Calu3 (cell line): Measurements from ENCODE around the gene CCNC. TPM values are rescaled to one million over a fixed set of nuclear protein-coding genes. Genes with fewer than 3 reads are reported as not detected.

Experiments used
- BruUV-seq: library from RNA; stranded (reverse); fragments of 400-500 nt; replicated peaks from 2 replicates; lab custom pipeline; 2021; lab: Mats Ljungman, UMichigan
- CTCF ChIA-PET: fragments of 300-600 bp; sonication (Branson Sonifier 250); formaldehyde crosslinking; loops from one replicate; lab custom pipeline; 2022; ENCODE audit warnings: antibody characterized with exemption; lab: Charles Lee
- DNase-seq: peaks from one replicate; pipeline ENCODE4 v3.0.0; 2022
- H3K27ac Mint-ChIP-seq: one replicate; pipeline ENCODE4 v1.8.0; 2022; ENCODE audit warnings: mixed read lengths; ENCODE audit not compliant: unreplicated experiment
- H3K27me3 Mint-ChIP-seq: one replicate; pipeline ENCODE4 v1.8.0; 2022; ENCODE audit warnings: mixed read lengths; ENCODE audit not compliant: unreplicated experiment
- H3K36me3 Mint-ChIP-seq: one replicate; pipeline ENCODE4 v1.8.0; 2022; ENCODE audit warnings: mild to moderate bottlenecking, moderate library complexity, mixed read lengths; ENCODE audit not compliant: insufficient read depth, unreplicated experiment
- H3K4me1 Mint-ChIP-seq: one replicate; pipeline ENCODE4 v1.8.0; 2022; ENCODE audit warnings: mild to moderate bottlenecking, low read depth, mixed read lengths; ENCODE audit not compliant: unreplicated experiment
- H3K4me3 Mint-ChIP-seq: one replicate; pipeline ENCODE4 v1.8.0; 2022; ENCODE audit warnings: mild to moderate bottlenecking, low read depth, moderate library complexity, mixed read lengths; ENCODE audit not compliant: unreplicated experiment
- H3K9me3 Mint-ChIP-seq: one replicate; pipeline ENCODE4 v1.8.0; 2022; ENCODE audit warnings: low read depth, mixed read lengths; ENCODE audit not compliant: unreplicated experiment
- intact Hi-C: fragments of 100-400 bp; cut with micrococcal nuclease; formaldehyde crosslinking; loops from one replicate; pipeline ENCODE4 v1.10.0; 2022; ENCODE audit not compliant: unreplicated experiment
- total RNA-seq: library from RNA; stranded (reverse); gene quantifications from 2 replicates; pipeline ENCODE4 v1.2.3, GENCODE V29; 2022
- TF ChIP-seq, protein P1 (sequence below): fragments of 200-600 bp; IDR thresholded peaks from one replicate; pipeline ENCODE4 v1.8.0; 2022; ENCODE audit warnings: antibody characterized with exemption; ENCODE audit not compliant: unreplicated experiment

CCNC gene
- total RNA-seq, 1 experiment from 2014 or later, result 78.3 TPM

DNA sequence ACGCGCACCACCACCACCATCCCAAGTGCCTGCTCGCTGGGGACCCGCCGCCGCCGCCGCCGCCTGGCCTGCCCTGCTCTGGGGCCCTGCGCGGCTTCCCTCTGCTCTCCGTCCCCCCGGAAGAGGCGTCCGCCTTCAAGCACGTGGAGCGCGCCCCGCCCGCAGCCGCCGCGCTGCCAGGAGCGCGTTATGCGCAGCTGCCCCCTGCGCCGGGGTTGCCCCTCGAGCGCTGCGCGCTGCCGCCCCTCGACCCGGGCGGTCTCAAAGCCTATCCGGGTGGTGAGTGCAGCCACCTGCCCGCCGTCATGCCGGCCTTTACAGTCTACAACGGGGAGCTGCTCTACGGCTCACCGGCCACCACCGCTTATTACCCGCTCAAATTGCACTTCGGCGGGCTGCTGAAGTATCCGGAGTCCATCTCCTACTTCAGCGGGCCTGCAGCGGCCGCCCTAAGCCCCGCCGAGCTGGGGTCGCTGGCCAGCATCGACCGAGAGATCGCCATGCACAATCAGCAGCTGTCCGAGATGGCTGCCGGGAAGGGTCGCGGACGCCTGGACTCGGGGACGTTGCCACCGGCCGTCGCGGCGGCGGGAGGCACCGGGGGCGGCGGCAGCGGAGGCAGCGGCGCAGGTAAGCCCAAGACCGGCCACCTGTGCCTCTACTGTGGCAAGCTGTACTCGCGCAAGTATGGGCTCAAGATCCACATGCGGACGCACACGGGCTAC lies 45.4 kb upstream of the CCNC start:
- Mint-ChIP-seq H3K27ac (no peak overlapping the region), H3K27me3 (peaks cover 43% of the 10 kb centered on the region), H3K4me3 (peak overlapping the region; percentile 95), H3K36me3 (peaks cover 14% of the 10 kb centered on the region), H3K9me3 (no peaks in the 10 kb centered on the region), H3K4me1 (no peaks in the 10 kb centered on the region)
- no TSS peak for BruUV-seq
- peak; percentile 14 for DNase-seq
- TF ChIP-seq, protein P1, sequence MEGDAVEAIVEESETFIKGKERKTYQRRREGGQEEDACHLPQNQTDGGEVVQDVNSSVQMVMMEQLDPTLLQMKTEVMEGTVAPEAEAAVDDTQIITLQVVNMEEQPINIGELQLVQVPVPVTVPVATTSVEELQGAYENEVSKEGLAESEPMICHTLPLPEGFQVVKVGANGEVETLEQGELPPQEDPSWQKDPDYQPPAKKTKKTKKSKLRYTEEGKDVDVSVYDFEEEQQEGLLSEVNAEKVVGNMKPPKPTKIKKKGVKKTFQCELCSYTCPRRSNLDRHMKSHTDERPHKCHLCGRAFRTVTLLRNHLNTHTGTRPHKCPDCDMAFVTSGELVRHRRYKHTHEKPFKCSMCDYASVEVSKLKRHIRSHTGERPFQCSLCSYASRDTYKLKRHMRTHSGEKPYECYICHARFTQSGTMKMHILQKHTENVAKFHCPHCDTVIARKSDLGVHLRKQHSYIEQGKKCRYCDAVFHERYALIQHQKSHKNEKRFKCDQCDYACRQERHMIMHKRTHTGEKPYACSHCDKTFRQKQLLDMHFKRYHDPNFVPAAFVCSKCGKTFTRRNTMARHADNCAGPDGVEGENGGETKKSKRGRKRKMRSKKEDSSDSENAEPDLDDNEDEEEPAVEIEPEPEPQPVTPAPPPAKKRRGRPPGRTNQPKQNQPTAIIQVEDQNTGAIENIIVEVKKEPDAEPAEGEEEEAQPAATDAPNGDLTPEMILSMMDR, result no peak
- intact Hi-C loops, result no loop called here
- CTCF ChIA-PET, result interaction anchor here (0.6 to 1.3 kb wide), 4 partner anchors 12 to 336 kb away, joined by 3 to 4 read pairs (median 4); no protein-coding TSS in a partner anchor

GRCh38 chr6:99613409-99613704 lies 44.9 kb upstream of the CCNC start:
- CTCF ChIA-PET, result interaction anchor here (0.6 to 1.3 kb wide), 3 partner anchors 11 to 146 kb away, joined by 3 to 4 read pairs (median 3); no protein-coding TSS in a partner anchor

GRCh38 chr6:99612551-99613408 lies 44.3 kb upstream of the CCNC start:
- intact Hi-C loops, result no loop called here
- no peaks in the 10 kb centered on the region for H3K9me3 Mint-ChIP-seq
- H3K27me3 Mint-ChIP-seq, result peaks cover 43% of the 10 kb centered on the region
- peaks cover 14% of the 10 kb centered on the region for H3K36me3 Mint-ChIP-seq
- TF ChIP-seq, protein P1, result no peak
- H3K4me3 Mint-ChIP-seq, result peak overlapping the region; percentile 95
- H3K4me1 Mint-ChIP-seq, result no peaks in the 10 kb centered on the region
- no peak overlapping the region for H3K27ac Mint-ChIP-seq
- CTCF ChIA-PET, result interaction anchor here (0.6 to 1.3 kb wide), 3 partner anchors 11 to 145 kb away, joined by 3 to 4 read pairs (median 3); no protein-coding TSS in a partner anchor
- DNase-seq, result no peak
- no TSS peak for BruUV-seq

More at GRCh38 chr6:99613409-99613704, 44.9 kb upstream of the CCNC start:
- peak overlapping the region; percentile 95 for H3K4me3 Mint-ChIP-seq
- no peaks in the 10 kb centered on the region for H3K4me1 Mint-ChIP-seq
- TF ChIP-seq, protein P1, result peak; percentile 56
- no peak overlapping the region for H3K27ac Mint-ChIP-seq
- no peaks in the 10 kb centered on the region for H3K9me3 Mint-ChIP-seq
- intact Hi-C loops, result no loop called here
- no TSS peak for BruUV-seq
- peaks cover 43% of the 10 kb centered on the region for H3K27me3 Mint-ChIP-seq
- DNase-seq, result peak; percentile 67
- peaks cover 14% of the 10 kb centered on the region for H3K36me3 Mint-ChIP-seq

DNA sequence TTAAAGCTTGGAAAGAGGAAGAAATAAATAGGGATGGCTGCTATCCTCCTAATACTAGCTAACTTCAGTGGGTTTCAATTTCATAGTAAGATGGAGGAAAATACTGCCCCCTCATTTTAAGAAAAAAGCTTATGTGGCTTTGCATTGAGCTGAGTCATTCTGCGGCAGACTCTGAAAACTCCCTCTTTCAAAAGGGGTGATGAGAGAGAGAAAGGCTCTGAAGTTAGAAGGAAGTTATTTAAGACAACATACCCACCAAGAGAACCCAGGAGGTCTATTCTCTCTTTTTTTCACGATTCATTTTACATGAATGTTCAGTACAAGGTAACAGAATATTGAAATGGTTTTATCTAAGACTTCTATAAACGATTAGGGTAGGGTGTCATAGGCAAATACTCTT lies 42.7 kb upstream of the CCNC start:
- intact Hi-C loops, result no loop called here
- Mint-ChIP-seq H3K36me3 (peaks cover 14% of the 10 kb centered on the region), H3K27ac (no peak overlapping the region), H3K4me1 (no peaks in the 10 kb centered on the region), H3K9me3 (no peaks in the 10 kb centered on the region), H3K4me3 (no peak overlapping the region), H3K27me3 (peaks cover 57% of the 10 kb centered on the region)
- TF ChIP-seq, protein P1, result no peak
- CTCF ChIA-PET, result no interaction called here
- BruUV-seq, result no TSS peak
- DNase-seq, result no peak
